Measurements from ENCODE around the gene TAOK1.

- TF ChIP-seq CTCF (IDR thresholded peaks at IDR 0.05; ENCODE audit: low read depth, low read length) (no peak), EZH2phosphoT487 (IDR thresholded peaks at IDR 0.05; ENCODE audit: low read depth) (no peak)
These were observed 187.4 kb downstream of the TAOK1 start for GRCh38 chr17:29577385-29578211.

Data from OCI-LY3 (cell line).